ENCODE results near the gene EHMT2.
"Not testable (repeated sequence)": the region's sequence is repeated elsewhere in the genome, so short reads cannot be mapped to it uniquely, and the experiment has no call there.

Gene EHMT2

DNA sequence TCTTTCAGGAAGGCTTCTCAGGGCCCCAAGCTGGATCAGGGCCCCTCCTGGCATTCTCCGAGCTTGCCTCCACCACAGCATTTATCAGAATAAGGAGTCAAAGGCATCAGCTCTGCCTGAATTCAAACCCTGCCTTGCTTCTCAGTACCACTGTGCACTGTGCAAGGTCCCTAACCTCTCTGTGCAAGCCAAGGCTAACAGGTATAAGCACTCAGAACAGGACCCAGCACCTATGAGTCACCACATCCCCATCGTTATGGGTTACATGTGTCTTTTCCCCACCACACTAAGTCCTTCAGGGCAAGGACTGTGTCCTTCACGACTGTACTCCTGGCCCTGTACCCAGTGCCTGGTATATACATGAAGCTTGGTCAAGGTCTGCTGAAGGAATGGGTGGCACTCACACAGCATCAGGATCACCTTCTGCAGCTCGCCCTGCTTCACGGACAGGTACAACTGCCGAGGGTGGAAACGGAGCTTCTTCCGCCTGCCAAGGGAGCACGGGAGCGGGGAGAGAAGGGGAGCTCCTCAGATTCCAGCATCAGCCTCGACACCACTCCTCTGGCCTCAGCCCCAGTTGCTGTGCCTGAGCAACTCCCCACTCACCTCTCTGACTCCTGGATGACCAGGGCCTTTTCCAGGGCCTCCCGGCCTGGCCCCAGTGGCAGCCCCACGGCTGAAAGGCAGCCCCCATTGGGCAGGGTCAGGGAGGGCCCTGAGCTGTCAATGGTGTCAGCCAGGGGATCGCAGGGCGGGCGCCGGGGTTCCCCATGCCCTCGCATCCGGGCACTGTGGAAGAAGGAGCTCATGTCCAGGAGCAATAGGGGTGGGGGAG lies 10.1 kb downstream of the EHMT2 start:
- no peak for DNase-seq

DNA sequence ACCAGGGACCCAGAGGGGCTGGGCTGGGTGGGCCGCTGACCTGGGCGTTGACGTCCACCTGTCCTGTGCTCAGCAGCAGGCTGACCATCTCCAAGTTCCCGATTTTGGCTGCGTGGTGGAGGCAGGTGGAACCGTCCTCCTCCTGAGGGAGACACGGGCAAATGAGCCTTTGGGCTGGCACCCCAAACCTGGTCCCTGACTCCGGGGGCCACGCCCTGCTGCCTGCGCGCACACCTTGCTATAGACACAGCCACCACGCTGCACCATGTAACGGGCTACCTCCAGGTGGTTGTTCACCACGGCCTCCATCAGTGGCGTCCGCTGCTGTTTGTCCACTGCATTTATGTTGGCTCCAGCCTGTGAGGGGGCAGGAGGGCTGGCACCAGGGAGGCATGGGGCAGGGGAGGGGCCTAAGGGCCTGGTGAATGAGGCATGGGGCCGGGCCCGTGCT lies 10.9 kb downstream of the EHMT2 start:
- no peak for DNase-seq

DNA sequence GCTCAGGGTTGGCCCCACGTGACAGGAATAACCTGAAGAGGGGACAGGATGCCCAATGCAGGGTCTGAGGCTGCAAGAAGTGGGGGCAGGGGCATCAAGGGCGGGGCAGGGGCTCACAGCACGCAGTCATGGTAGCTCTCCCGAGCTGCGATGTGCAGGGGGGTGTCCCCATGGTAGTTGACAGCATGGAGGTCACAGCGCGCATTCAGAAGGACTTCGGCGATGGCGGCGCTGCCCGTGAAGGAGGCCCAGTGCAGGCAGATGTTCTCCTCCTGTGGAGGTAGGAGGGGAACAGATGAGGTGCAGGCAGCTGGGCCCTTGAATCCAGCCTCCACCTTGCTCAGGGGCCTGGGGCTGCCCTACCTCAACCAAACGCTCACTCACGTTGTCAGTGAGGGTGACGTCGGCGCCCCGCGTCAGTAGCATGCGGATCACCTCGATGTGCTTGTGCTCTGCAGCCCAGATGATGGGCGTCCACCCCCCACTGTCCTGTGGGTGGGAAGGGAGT lies 12.9 kb downstream of the EHMT2 start:
- no peak for DNase-seq

DNA sequence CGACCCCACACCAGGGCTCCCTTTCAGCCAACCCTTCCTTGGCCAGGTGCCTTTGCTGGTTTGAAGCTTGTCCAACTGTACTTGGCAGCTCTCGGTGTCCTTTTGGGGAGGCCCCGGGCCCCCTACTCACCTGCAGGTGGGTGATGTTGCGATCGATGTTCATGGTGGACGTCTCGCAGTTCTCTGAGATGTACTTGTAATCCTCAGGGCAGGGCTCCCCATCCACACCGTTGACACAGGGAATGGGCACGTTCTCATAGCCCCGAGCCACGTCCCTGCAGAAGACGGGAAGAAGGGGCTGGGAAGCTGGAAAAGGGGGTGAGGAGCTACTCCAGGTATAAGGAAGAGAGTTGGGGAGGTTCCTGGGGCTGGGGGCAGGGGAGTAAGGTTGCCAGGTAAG lies 13.8 kb downstream of the EHMT2 start:
- no peak for DNase-seq

DNA sequence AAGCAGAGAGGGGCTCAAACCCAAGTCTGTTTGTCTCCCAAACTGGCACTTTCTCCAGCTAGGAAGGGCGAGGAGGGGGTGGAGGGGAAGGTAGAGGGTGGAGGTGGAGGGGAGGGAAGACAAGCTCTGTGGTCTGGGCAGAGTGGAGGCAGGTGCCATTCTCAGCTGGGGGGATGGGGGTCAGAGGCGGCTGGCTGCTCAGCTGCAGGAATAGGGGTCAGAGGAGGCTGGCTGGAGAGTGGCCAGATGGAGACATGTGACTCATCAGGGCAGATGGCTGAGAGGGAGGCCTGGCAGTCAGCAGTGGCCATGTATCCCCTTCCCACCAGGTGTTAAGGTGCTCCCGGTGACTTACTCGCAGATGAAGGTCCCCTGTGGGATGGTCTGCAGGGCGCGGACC lies 15.2 kb downstream of the EHMT2 start:
- no peak for DNase-seq

DNA sequence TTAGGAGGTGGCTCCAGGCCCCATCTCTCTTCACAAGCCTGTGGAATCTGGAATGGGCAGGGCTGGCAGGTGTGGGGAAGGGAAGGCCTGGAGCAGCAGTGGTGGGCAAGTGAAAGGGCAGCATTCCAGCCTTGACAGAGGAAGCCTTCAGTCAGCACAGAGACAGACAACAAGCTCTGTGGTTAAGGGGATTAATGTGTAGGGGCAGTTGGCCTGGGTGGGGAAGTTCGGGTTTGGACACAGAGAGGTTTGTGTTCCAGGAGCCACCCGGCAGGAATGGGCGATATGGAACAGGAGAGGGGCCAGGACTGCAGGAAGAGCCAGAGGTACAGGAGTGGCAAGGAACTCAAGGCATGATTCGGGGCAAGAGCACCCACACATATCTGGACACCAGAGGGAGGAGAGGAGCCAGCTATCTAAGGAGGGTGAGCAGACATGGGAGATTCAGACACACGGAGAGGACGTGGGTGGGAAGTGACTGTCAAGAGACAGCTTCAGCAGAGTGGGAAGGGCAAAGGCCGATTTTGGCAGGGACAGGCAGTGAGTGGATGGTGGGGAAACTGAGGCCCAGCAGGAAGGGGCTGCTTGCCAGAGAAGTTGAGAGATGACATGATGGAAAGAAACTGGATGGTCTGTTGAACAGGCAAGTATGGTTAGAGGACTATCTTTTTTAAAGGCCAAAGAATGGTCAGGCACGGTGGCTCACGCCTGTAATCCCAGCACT lies 16.2 kb downstream of the EHMT2 start:
- DNase-seq, result no peak

DNA sequence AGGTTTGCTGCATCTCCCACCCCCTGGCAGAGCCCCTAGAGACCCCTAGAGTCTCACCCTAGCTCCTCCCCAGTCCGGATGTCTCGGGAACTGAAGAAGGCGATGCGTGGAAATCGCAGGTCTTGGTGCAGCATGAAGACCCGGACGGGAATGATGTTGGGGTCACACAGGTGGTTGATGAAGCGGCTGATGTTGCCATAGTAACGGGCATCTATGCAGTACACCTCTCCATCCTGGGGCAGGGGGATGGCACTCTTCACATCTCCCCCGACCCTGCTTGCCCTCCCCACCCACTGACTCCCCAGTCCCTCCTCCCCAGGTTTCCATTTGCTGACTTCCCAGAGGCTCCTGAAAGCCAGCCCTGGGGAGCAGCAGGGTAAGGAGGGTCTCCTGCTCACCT lies 16.9 kb downstream of the EHMT2 start:
- DNase-seq, result no peak

DNA sequence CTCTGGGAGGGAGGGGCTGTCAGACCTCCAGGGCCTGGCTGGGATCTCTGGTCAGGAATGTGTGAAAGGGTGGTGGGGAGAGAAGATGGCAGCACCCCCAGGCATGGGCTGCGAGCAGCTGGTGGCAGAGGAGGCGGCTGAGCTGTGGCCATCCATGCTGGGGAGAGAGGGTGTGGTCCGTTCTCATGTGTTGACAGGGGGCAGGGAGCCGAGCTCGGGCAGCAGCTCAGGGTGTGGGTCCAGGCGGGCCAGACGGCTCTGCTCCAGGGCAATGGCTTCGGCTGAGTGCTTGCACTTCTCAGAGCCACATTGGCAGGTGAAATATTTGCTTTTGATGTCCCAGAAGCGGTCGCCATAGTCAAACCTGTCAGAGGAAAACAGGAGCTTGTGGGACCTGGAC lies 17.6 kb downstream of the EHMT2 start:
- no peak for DNase-seq

DNA sequence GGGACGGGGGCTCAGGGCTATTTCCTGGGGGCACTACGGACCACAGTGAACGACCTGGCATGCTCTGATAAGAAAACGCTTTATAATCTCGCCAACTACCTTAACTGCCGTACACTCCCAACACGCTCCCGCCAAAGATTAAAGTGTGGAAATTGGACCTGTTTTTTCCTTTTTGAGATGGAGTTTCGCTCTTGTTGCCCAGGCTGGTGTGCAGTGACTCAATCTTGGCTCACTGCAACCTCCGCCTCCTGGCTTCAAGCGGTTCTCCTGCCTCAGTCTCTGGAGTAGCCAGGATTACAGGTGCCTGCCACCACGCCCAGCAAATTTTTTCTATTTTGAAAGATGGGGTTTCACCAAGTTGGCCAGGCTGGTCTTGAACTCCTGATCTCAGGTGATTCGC lies 18.4 kb downstream of the EHMT2 start:
- no peak for DNase-seq

DNA sequence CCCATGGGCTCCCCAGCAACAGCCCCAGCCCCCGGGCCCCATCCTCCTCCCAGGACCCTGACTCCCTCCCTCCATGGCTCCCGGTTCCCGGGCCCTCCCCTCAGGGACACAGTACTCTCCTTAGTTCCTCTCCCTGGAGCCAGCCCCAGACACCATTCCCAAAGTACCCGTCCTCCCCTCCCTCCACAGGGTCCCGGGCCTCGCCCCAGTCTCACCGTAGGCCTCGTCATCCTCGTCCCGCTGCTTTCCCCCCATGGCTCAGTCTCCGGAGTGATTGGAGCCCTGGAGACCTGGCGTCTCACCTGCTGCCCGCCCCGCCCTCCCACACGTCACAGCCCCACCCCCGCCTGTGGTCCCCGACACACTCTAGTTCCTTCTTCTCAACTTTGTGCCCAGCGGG lies 18.8 kb downstream of the EHMT2 start, which contains the start of gene SLC44A4:
Gene SLC44A4, minus strand, starts transcription at position 272 of the 400 bp plus-strand sequence. Its CDS starts 17 bp downstream, at position 255.
- DNase-seq, result no peak

DNA sequence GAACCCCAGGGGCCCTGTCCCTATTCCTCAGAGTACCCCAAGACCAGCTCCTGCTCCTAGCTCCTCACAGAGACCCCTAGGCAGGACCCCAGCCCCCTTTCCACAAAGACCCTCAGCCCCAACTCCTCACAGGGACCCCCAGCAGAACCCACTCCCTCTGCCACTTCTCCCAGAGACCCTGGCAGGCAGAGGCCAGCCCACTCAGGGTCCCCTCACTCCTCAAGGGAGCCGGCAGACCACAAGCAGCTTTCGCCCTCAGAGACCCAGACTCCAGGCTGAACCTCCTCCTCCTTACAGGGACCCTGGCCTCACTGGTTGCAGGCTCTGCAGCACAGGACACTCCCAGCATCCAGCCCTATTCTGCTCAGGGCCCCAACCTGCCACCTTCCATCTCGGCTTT lies 19.3 kb downstream of the EHMT2 start:
- no peak for DNase-seq

DNA sequence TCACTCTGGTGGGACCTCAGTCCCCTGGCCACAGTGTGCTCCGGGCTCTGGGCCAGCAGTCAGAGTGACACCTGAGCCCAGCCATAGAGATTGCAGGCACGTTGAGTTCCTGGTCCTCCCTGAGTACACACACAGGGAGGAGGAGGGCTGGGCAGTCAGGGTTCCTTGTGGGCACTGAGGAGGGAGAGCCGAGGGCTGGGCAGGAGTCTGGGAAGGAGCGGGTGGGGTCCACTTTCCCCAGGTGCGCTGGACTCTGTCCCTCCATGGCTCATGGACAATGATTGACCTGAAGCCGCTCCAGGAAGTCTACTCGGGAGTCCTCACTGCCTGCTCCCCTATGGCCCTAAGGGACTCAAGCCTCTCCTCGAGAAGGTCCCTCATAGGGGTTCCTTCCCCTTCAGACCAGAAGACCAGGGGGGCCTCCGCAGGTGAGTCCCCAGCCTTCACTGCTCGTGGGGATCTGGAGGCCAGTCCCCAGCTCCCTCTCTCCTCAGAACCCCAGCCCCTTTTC lies 19.8 kb downstream of the EHMT2 start:
- DNase-seq, result no peak

DNA sequence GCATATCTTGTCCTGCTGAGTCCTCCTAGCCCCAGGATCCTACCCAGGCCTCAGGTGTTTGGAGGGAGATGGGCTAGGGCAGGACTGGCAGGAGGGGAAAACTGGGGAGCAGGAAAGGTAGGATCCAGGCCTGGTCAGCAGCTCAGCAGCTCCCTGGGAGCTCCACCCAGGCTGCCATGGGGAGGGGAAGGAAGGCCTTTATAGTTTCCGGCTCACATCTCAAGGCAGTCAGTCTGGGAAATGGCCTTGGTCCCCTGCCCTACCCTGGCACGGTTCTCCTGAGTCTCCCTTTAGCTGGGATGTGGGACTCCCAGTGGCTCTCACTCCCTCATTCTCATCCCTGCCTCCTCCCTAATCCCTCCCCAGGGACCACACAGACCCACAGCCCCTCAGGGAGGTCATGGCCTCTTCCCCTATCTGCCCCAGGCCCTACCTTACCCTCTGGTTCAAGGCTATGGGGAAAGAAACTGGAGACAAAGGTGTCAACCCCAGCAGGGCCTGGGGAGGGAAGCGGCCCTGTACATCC lies 20.3 kb downstream of the EHMT2 start:
- no peak for DNase-seq

DNA sequence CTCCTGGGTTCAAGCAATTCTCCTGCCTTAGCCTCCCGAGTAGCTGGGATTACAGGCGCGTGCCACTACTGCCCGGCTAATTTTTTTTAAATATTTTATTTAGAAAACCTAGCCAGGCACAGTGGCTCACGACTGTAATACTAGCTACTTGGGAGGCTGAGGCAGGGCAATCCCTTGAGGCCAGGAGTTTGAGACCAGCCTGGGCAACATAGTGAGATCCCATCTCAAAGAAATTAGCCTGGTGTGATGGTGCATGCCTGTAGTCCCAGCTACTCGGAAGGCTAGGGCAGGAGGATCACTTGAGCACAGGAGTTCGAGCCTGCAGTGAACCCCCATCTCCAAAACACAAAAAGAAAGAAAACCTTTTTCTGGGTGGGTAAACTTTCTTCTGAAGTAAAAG lies 21.1 kb downstream of the EHMT2 start:
- DNase-seq, result no peak

DNA sequence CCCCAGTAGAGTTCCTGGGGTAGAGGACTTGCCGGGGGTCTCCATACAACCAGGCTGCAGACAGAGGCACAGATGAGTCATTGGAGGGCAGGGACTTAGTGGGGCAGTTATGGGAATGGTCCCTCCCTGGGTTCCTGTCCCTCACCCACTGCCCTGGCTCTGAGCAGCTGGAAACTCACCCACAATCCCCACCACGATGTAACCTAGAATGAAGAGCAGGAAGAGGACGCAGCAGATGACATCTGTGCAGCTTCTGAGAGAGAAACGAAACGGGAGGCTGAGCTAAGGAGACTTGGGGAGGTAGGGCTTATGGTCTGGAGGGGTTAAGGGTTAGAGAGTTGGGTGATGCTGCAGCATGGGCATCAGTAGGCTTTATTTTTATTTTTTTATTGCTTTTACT lies 21.6 kb downstream of the EHMT2 start:
- no peak for DNase-seq

DNA sequence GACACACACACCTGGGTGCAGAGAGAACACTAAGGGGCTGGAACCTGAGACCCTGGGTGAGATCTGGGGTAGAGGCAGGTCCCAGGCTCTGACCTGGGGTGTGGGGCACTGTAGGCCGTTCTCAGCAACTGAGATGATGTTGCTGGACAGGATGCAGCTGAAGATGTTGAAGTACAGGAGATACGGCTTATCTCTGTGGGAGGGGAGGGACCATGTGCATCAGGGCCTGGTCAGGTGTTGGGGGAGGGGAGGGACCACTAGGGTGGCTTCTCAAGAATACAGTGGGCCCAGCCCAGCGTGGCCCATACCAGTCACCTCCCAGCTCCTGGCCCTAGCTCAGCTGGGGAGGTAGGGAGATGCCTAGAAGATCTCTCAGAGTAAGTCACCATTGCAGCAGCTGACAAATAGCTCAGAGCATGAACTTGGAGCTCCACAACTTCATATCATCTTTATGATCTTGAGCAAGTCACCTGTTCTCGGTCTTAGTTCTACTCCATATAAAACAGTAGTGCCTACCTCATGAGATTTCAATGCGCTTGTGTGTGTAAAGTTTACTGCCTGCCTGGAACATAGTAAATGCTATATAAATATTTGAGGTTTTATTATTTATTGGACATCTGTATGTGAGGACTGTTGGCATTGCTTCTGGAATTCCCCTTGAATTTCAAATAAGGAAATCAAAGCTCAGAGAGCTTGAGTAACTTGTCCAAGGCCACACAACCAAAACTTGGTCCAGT lies 22.5 kb downstream of the EHMT2 start:
- no peak for DNase-seq

DNA sequence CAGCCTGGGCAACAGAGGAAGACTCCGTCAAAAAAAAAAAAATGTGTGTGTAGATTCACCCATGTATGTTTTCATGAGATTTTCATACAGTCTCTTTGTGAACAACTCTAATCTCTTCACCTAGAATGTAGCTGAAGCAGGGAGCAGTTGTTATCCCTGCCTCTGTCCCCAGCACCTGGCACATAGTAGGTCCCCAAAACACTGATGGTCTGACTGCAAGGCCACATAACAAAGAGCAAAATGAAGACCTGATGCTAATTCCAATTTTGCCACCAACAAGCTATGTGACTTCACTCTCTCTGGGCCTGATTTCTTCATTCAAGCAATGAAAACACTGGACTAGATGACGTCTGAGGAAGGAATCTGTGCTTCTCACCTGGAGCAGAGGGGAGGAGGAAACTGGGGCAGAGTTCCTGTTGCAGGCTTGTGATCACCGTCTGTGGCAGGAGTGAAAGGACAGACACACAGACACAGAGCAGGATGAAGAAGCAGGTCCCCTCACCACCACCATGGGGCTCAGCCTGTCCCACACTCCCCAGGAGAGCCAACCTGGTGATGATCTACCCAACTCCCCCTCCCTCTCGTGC lies 23.3 kb downstream of the EHMT2 start:
- DNase-seq, result no peak

DNA sequence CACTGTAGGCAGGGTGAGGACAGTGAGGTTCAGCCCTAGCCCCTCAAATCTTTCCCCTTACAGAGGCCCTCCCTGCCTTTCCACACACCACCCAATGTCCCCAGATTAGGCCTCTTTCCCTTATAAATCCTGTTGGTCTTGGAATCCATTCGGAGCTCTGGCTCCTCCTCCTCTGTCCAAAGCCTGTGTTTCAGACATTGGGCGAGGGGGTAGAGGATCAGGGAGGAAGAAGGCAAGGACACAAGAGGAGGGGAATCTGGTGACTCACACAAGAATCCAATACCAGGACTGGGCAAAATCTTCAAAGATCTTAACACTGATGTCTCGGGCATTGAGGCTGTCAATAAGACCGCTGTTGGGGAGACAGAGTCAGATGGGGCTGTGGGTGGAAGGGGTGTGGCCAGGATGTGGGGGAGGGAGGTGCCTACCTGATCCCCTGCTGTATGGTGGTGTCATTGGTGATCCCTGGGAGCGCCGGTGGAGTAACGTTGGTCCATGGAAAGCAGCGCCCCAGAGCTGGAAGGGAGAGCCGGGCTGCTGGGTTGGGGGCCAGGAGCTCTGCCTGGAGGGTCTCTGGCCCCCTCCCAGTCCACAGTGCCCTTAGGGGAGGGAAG lies 26.3 kb downstream of the EHMT2 start:
- DNase-seq, result no peak

DNA sequence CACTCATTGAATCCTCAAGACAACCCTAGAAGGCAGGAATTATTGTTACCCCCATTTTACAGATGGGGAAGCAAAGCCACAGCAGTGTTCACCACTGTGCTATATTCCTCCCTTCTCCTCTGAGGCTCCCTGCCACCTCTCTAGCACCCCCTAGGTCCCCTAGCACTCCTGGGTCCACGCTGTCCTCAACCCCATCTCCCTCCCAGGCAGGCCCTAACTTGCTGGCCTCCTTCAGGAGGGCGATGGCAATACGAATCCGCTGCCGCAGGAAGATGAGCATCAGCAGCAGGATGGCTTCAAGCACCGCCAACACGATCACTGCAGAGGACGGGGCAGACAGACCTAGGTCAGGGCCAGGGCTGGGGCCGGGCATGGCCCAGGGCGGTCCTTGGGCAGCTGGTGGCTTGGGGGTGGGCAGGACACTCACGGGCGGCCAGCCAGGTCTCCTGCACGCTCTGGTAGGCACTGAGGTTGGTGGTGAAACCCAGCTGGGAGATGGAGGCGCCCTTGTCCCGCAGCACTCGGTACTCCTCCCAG lies 27.0 kb downstream of the EHMT2 start:
- DNase-seq, result no peak

DNA sequence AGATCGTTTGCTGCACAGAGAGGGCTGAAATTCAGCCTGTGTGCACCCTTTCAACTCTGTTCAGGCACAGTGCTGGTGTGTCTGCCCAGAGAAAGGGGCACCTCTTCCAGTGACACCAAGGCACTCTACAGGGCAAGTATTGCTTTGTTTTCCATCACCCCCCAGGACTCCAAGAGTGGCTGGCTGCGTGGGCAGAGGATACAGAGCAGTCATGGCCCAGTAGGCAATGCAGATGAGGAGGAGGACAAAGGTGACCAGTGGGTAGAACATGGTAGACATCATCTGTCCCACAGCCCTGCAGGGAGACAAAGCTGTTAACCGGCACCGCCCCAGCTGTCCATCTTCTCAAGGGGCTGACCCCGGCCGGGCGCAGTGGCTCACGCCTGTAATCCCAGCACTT lies 28.2 kb downstream of the EHMT2 start:
- no peak for DNase-seq

DNA sequence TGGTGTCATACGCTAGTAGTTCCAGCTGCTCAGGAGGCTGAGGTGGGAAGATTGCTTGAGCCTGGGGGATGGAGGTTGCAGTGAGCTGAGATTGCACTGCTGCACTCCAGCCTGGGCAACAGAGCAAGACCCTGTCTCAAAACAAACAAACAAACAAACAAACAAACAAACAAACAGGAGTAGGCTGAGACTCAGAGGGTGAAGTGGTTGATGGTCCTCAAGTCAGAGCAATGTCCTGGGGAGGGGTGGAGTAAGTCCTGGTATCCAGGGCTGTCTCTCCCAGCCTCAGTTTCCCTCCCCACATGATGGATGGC lies 28.9 kb downstream of the EHMT2 start:
- not testable (repeated sequence) for DNase-seq
